ENCODE results near the gene BRD9.

- TF ChIP-seq CTCF (IDR thresholded peaks at IDR 0.05), result no peak
- TF ChIP-seq POLR2AphosphoS5 (IDR thresholded peaks at IDR 0.05), result no peak
These were observed 8.1 kb downstream of the BRD9 start for GRCh38 chr5:884345-885126.

All from prostate gland (tissue), 2 donors.